Left hindlimb (tissue), 1 donor: ENCODE results near the gene ALKAL2.

Source experiments
- DNase-seq: peaks from one replicate; pipeline ENCODE4 v3.0.0-alpha.2; 2018

The ALKAL2 gene

GRCh38 chr2:238869-239268, 49.0 kb downstream of the ALKAL2 start:
- no peak for DNase-seq

GRCh38 chr2:238431-238830, 49.5 kb downstream of the ALKAL2 start:
- DNase-seq = no peak

DNA sequence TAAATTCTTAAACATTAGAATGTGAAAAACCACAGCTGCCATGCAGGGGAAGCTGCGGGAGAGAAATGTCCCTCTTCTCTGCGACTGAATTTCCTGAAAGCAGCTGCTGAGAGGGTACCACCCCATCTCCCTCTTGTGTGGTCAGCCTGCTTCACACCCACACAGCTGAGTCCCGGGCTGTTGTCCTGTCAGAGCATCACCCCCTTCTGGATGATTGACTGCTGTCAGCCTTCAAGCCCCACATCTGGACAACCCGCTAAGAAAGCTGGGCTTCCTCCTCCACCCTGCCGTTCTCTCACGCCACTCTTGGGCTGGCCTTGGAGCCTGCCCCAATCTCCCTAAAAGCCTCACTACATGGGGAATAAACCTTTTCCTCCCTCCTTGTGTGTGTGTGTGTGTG, 50.0 kb downstream of the ALKAL2 start:
- DNase-seq = no peak

GRCh38 chr2:236993-237539, 50.8 kb downstream of the ALKAL2 start:
- DNase-seq = no peak

- no peak for DNase-seq
Measured at GRCh38 chr2:234421-234820, 53.5 kb downstream of the ALKAL2 start.

DNA sequence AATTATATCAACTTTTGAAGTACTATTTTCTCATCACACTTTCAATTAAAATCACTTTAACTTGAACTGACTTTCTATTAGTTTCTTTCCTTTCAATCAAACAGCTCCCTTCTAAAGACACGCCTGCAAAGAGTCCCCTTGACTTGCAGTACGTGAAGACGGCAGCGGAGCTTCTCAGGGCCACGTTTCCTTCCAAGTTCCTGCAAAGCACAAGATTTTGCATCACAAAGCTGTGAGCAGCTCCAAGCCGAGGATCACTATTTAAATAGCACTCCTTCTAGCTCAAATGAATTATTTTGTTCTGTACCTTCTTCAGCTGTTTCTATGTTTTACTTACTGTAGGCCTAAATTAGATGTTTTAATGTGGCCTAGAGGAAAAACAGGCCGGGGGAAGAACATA, 54.9 kb downstream of the ALKAL2 start:
- no peak for DNase-seq

GRCh38 chr2:231521-232185, 56.2 kb downstream of the ALKAL2 start:
- DNase-seq = no peak
